GM21423 (cell line): ENCODE results near the gene NDUFAF3.
"Not testable (repeated sequence)": the region's sequence is repeated elsewhere in the genome, so short reads cannot be mapped to it uniquely, and the experiment has no call there.

Source experiments
- ATAC-seq: cut with Tn5 transposase; IDR thresholded peaks from one replicate; pipeline ENCODE4 v1.9.1; 2021; ENCODE audit warnings: mild to moderate bottlenecking, moderate library complexity; ENCODE audit not compliant: unreplicated experiment

The NDUFAF3 gene

GRCh38 chr3:48999085-48999858, 22.6 kb upstream of the NDUFAF3 start:
- no peak for ATAC-seq

- ATAC-seq: no peak
These were observed 20.8 kb upstream of the NDUFAF3 start for GRCh38 chr3:49001155-49001554.

- ATAC-seq: no peak
These were observed 17.3 kb upstream of the NDUFAF3 start for GRCh38 chr3:49004352-49005302.

GRCh38 chr3:49005303-49005680, 16.6 kb upstream of the NDUFAF3 start:
- no peak for ATAC-seq

GRCh38 chr3:49005998-49006397, 15.9 kb upstream of the NDUFAF3 start:
- no peak for ATAC-seq

GRCh38 chr3:49006408-49007067, 15.4 kb upstream of the NDUFAF3 start:
- ATAC-seq: peak; percentile 1

GRCh38 chr3:49007068-49007770, 14.7 kb upstream of the NDUFAF3 start, which contains the start of gene WDR6:
WDR6 (plus strand) TSS chr3:49007391; CDS start chr3:49007432, 41 bp downstream.
- peak; percentile 84 for ATAC-seq

GRCh38 chr3:49007771-49008528, 14.0 kb upstream of the NDUFAF3 start:
- ATAC-seq: peak; percentile 31

GRCh38 chr3:49008627-49009026, 13.3 kb upstream of the NDUFAF3 start:
- not testable (repeated sequence) for ATAC-seq

- ATAC-seq: no peak
These were observed 12.5 kb upstream of the NDUFAF3 start for GRCh38 chr3:49009396-49009795.

GRCh38 chr3:49012441-49013017, 9.4 kb upstream of the NDUFAF3 start:
- ATAC-seq: no peak

- ATAC-seq: no peak
These were observed 8.7 kb upstream of the NDUFAF3 start for GRCh38 chr3:49013113-49013737.

- no peak for ATAC-seq
These were observed 7.9 kb upstream of the NDUFAF3 start for GRCh38 chr3:49013738-49014660.

GRCh38 chr3:49015072-49015471, 6.8 kb upstream of the NDUFAF3 start:
- no peak for ATAC-seq

- no peak for ATAC-seq
These were observed 6.2 kb upstream of the NDUFAF3 start for GRCh38 chr3:49015765-49016164.

- no peak for ATAC-seq
These were observed 5.3 kb upstream of the NDUFAF3 start for GRCh38 chr3:49016414-49017228.
